Prostate gland (tissue), 2 donors: ENCODE measurements around the gene WDR4. TPM values are rescaled to one million over a fixed set of nuclear protein-coding genes. Genes with fewer than 3 reads are reported as not detected.
"Not testable (repeated sequence)": the region's sequence is repeated elsewhere in the genome, so short reads cannot be mapped to it uniquely, and the experiment has no call there.

Source experiments
- DNase-seq: peaks from one replicate; pipeline ENCODE4 v3.0.0-alpha.2; 2019; ENCODE audit warnings: low spot score
- H3K27ac ChIP-seq, 2 donors: fragments of 200-600 bp; sonication (generic); 2 replicates each; pipeline ENCODE4 v1.5.1; 2017 to 2019
- H3K27me3 ChIP-seq: fragments of 200-600 bp; sonication (generic); replicated peaks from 2 replicates; pipeline ENCODE4 v1.5.1; 2019; ENCODE audit not compliant: insufficient read depth
- H3K36me3 ChIP-seq, 2 donors: fragments of 200-600 bp; sonication (generic); 1 replicate in 1 of 2; 2 replicates in 1 of 2; pipeline versions ENCODE4 v1.5.1 to v1.8.1; 2017 to 2019
- H3K4me1 ChIP-seq: fragments of 200-600 bp; sonication (generic); replicated peaks from 2 replicates; pipeline ENCODE4 v1.5.1; 2019
- H3K4me3 ChIP-seq, 2 donors: fragments of 200-600 bp; sonication (generic); 2 replicates each; pipeline ENCODE4 v1.5.1; 2017 to 2019
- H3K9me3 ChIP-seq: fragments of 200-600 bp; sonication (generic); 2 replicates; pipeline ENCODE4 v1.5.1; 2017
- CTCF ChIP-seq, 4 experiments: fragments of 200-600 bp in 2 of 4; fragments of 450-650 bp in 2 of 4; sonication (generic) in 2 of 4; IDR thresholded peaks; 1 replicate in 3 of 4; 2 replicates in 1 of 4; pipeline ENCODE4 v1.5.1; 2016 to 2019; ENCODE audit warnings: antibody characterized with exemption in 4 of 4, mild to moderate bottlenecking in 2 of 4, moderate library complexity in 2 of 4
- POLR2A ChIP-seq: fragments of 450-650 bp; IDR thresholded peaks from one replicate; pipeline ENCODE4 v1.6.1; 2016; ENCODE audit warnings: antibody characterized with exemption, mild to moderate bottlenecking
- POLR2AphosphoS5 ChIP-seq: sonication (generic); formaldehyde crosslinking; IDR thresholded peaks from one replicate; pipeline ENCODE4 v1.6.1; 2017; ENCODE audit warnings: antibody characterized with exemption
- WGBS: methylation state at CpG from one replicate; pipeline ENCODE4 v1.1.5; 2018; 5-methylcytosine and 5-hydroxymethylcytosine counted together
- intact Hi-C: fragments of 100-400 bp; cut with DNase I; formaldehyde crosslinking; loops from one replicate; pipeline ENCODE4 v1.14.2; 2022
- total RNA-seq, 2 donors: library from RNA; depleted of rRNA; stranded (reverse); fragments of >200 nt; gene quantifications; one replicate each; pipeline ENCODE4 v1.1.0, GENCODE V29; 2016

Gene WDR4
- total RNA-seq, 2 donors from 2014 or later = 7.0 to 11.9 TPM

DNA sequence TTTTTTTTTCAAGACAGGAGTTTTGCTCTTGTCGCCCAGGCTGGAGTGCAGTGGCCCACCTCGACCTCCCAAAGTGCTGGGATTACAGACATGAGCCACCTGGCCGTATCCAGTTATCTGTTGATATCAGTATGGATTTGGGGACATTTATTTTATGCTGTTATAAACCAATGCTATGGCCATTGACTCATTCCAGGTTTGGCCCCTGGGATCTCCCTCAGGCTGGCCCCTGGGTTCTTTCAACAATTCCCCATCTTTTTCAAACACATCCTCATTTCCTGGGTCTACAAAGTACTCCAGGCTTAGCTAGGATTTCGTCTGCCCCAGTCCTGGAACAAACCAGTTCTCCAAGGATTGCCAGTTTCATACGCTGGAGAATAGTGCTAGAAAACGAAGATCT lies 44.1 kb downstream of the WDR4 start:
- no peak for DNase-seq

GRCh38 chr21:42834726-42835191 lies 44.6 kb downstream of the WDR4 start:
- no peaks in the 10 kb centered on the region for H3K36me3 ChIP-seq
- no peak for DNase-seq
- H3K4me1 ChIP-seq = no peaks in the 10 kb centered on the region
- no peaks in the 10 kb centered on the region for H3K9me3 ChIP-seq
- intact Hi-C loops = no loop called here
- H3K27me3 ChIP-seq = no peaks in the 10 kb centered on the region
- H3K27ac ChIP-seq = no peak overlapping the region
- TF ChIP-seq POLR2AphosphoS5 (no peak), CTCF (IDR thresholded peaks at IDR 0.05) (no peak), POLR2A (no peak)
- H3K4me3 ChIP-seq = no peak overlapping the region
- WGBS = 92% methylated on average over 13 of the region's 13 CpGs

More for the DNA sequence above, 44.1 kb downstream of the WDR4 start:
- Histone ChIP-seq H3K9me3 (no peaks in the 10 kb centered on the region), H3K27me3 (no peaks in the 10 kb centered on the region), H3K36me3 (no peaks in the 10 kb centered on the region), H3K27ac (no peak overlapping the region), H3K4me1 (no peaks in the 10 kb centered on the region), H3K4me3 (no peak overlapping the region)
- intact Hi-C loops = no loop called here
- 79% methylated on average over 6 of the region's 6 CpGs for WGBS
- TF ChIP-seq POLR2A (no peak), CTCF (IDR thresholded peaks at IDR 0.05) (no peak), POLR2AphosphoS5 (no peak)

GRCh38 chr21:42833859-42834725 lies 45.2 kb downstream of the WDR4 start:
- WGBS = 85% methylated on average over 23 of the region's 23 CpGs
- Histone ChIP-seq H3K9me3 (no peaks in the 10 kb centered on the region), H3K27ac (no peak overlapping the region), H3K27me3 (peaks cover 4% of the 10 kb centered on the region), H3K4me1 (no peaks in the 10 kb centered on the region), H3K36me3 (no peaks in the 10 kb centered on the region), H3K4me3 (no peak overlapping the region)
- TF ChIP-seq CTCF (IDR thresholded peaks at IDR 0.05) (no peak), POLR2AphosphoS5 (no peak), POLR2A (no peak)
- no peak for DNase-seq
- intact Hi-C loops = no loop called here

DNA sequence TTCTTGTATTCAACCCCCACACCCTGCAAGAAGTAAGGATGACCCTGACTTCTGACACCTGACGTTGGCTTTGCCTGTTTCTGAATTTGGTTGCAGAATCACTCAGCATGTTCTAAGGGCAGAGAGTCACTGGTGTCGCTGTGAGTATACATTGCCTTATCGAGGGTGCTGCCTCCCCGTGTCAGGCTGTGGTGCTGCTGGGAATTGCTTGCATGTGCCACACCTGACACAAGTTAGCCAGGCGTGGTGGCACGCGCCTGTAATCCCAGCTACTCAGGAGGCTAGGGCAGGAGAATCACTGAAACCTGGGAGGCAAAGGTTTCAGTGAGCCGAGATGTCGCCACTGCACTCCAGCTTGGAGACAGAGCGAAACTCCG lies 45.9 kb downstream of the WDR4 start:
- intact Hi-C loops = no loop called here
- H3K27ac ChIP-seq = no peak overlapping the region
- no peaks in the 10 kb centered on the region for H3K4me1 ChIP-seq
- H3K4me3 ChIP-seq = no peak overlapping the region
- no peak for DNase-seq
- H3K36me3 ChIP-seq = no peaks in the 10 kb centered on the region
- WGBS = 61% methylated on average over 11 of the region's 11 CpGs
- peaks cover 4% of the 10 kb centered on the region for H3K27me3 ChIP-seq
- no peaks in the 10 kb centered on the region for H3K9me3 ChIP-seq
- TF ChIP-seq POLR2A (no peak), CTCF (IDR thresholded peaks at IDR 0.05) (peak in 2 of 4 experiments; percentile 13 to 39), POLR2AphosphoS5 (no peak)

- H3K9me3 ChIP-seq, H3K27ac ChIP-seq, intact Hi-C loops, H3K4me1 ChIP-seq, H3K4me3 ChIP-seq, H3K27me3 ChIP-seq, DNase-seq, H3K36me3 ChIP-seq: not testable (repeated sequence)
- 85% methylated on average over 4 of the region's 4 CpGs for WGBS
Observed at GRCh38 chr21:42832321-42832630, 47.1 kb downstream of the WDR4 start.
